ENCODE measurements around the gene ZC2HC1B.
A peak's percentile ranks its signal among the peaks of the same experiment; 100 is the strongest.
"Not testable (repeated sequence)": the region's sequence is repeated elsewhere in the genome, so short reads cannot be mapped to it uniquely, and the experiment has no call there.

ZC2HC1B gene

GRCh38 chr6:143864234-143864633 lies at the start of gene ZC2HC1B:
ZC2HC1B (plus strand) TSS chr6:143864474; CDS start chr6:143864540, 66 bp downstream.
- DNase-seq, result no peak

GRCh38 chr6:143817621-143818020 lies 46.7 kb upstream of the ZC2HC1B start:
- no peak for DNase-seq

GRCh38 chr6:143821359-143821758 lies 42.9 kb upstream of the ZC2HC1B start:
- no peak for DNase-seq

- no peak for DNase-seq
Measured at GRCh38 chr6:143822584-143823024, 41.7 kb upstream of the ZC2HC1B start.

GRCh38 chr6:143823548-143823947 lies 40.7 kb upstream of the ZC2HC1B start:
- DNase-seq, result no peak

GRCh38 chr6:143828572-143828971 lies 35.7 kb upstream of the ZC2HC1B start:
- DNase-seq, result no peak

GRCh38 chr6:143836150-143836549 lies 28.1 kb upstream of the ZC2HC1B start:
- DNase-seq, result no peak

- DNase-seq, result no peak
Measured at GRCh38 chr6:143838395-143838794, 25.9 kb upstream of the ZC2HC1B start.

GRCh38 chr6:143839196-143839595 lies 25.1 kb upstream of the ZC2HC1B start:
- DNase-seq, result no peak

GRCh38 chr6:143840595-143841265 lies 23.5 kb upstream of the ZC2HC1B start:
- no peak for DNase-seq

GRCh38 chr6:143842461-143842901 lies 21.8 kb upstream of the ZC2HC1B start:
- DNase-seq, result no peak

- peak; percentile 95 for DNase-seq
Measured at GRCh38 chr6:143842902-143843676, 21.2 kb upstream of the ZC2HC1B start, which contains the start of gene LTV1. LTV1 (plus strand) TSS chr6:143843338; CDS start chr6:143843478, 140 bp downstream.

- no peak for DNase-seq
Measured at GRCh38 chr6:143843677-143843999, 20.6 kb upstream of the ZC2HC1B start.

- no peak for DNase-seq
Measured at GRCh38 chr6:143844006-143844405, 20.3 kb upstream of the ZC2HC1B start.

GRCh38 chr6:143845033-143845432 lies 19.2 kb upstream of the ZC2HC1B start:
- DNase-seq, result no peak

- DNase-seq, result not testable (repeated sequence)
Measured at GRCh38 chr6:143851706-143852105, 12.6 kb upstream of the ZC2HC1B start.

- not testable (repeated sequence) for DNase-seq
Measured at GRCh38 chr6:143855057-143855456, 9.2 kb upstream of the ZC2HC1B start.

- DNase-seq, result not testable (repeated sequence)
Measured at GRCh38 chr6:143856762-143857161, 7.5 kb upstream of the ZC2HC1B start.

- no peak for DNase-seq
Measured at GRCh38 chr6:143857651-143858050, 6.6 kb upstream of the ZC2HC1B start.

GRCh38 chr6:143859891-143860660 lies 4.2 kb upstream of the ZC2HC1B start:
- no peak for DNase-seq

GRCh38 chr6:143863771-143864170 lies 503 bp upstream of the ZC2HC1B start:
- no peak for DNase-seq

GRCh38 chr6:143867236-143867635 lies 3.0 kb downstream of the ZC2HC1B start:
- DNase-seq, result no peak

- not testable (repeated sequence) for DNase-seq
Measured at GRCh38 chr6:143868808-143869207, 4.5 kb downstream of the ZC2HC1B start.
